WTC11 (cell line): ENCODE results near the gene LRCH4. TPM values are rescaled to one million over a fixed set of nuclear protein-coding genes. Genes with fewer than 3 reads are reported as not detected.

Source experiments
- ATAC-seq: fragments of 200-7000 bp; cut with Tn5 transposase; 2 replicates; pipeline ENCODE4 v1.10.0; 2021; ENCODE audit warnings: mild to moderate bottlenecking, moderate library complexity
- CTCF ChIA-PET: fragments of 300-600 bp; sonication (Branson Sonifier 250); formaldehyde crosslinking; loops from one replicate; lab custom pipeline; 2021; ENCODE audit warnings: antibody characterized with exemption; lab: Charles Lee
- POLR2A ChIA-PET: fragments of 350-600 bp; sonication (Branson Sonifier 250); formaldehyde crosslinking; loops from one replicate; lab custom pipeline; 2021; ENCODE audit warnings: antibody characterized with exemption; lab: Charles Lee
- DNase-seq: peaks from one replicate; pipeline ENCODE4 v3.0.0; 2021; ENCODE audit warnings: low spot score
- H3K27ac Mint-ChIP-seq: 2 replicates; pipeline ENCODE4 v1.8.0; 2021; ENCODE audit warnings: mixed read lengths
- H3K27me3 Mint-ChIP-seq: 2 replicates; pipeline ENCODE4 v1.8.0; 2021; ENCODE audit warnings: low read depth, mild to moderate bottlenecking, moderate library complexity, mixed read lengths
- H3K36me3 Mint-ChIP-seq: 2 replicates; pipeline ENCODE4 v1.8.0; 2021; ENCODE audit warnings: mixed read lengths
- H3K4me1 Mint-ChIP-seq: 2 replicates; pipeline ENCODE4 v1.8.0; 2022; ENCODE audit warnings: mixed read lengths
- H3K4me3 Mint-ChIP-seq: 2 replicates; pipeline ENCODE4 v1.8.0; 2021; ENCODE audit warnings: mild to moderate bottlenecking, moderate library complexity, mixed read lengths
- H3K9me3 Mint-ChIP-seq: 2 replicates; pipeline ENCODE4 v1.8.0; 2021; ENCODE audit warnings: mixed read lengths
- ELF4 ChIP-seq: sonication (generic); formaldehyde crosslinking; IDR thresholded peaks from 2 replicates; pipeline ENCODE4 v1.8.1; 2022; ENCODE audit warnings: low read depth, mild to moderate bottlenecking, moderate library complexity, missing genetic modification reagents
- FOXK1 ChIP-seq: sonication (generic); formaldehyde crosslinking; IDR thresholded peaks from 2 replicates; pipeline ENCODE4 v1.8.0; 2022; ENCODE audit warnings: mild to moderate bottlenecking, moderate library complexity, missing genetic modification reagents
- GABPB1 ChIP-seq: sonication (generic); formaldehyde crosslinking; IDR thresholded peaks from 2 replicates; pipeline ENCODE4 v1.8.1; 2023; ENCODE audit warnings: mild to moderate bottlenecking, missing genetic modification reagents
- NFATC4 ChIP-seq: fragments of 250-450 bp; sonication (Bioruptor Pico); IDR thresholded peaks from 2 replicates; pipeline ENCODE4 v1.9.0; 2021; ENCODE audit warnings: mild to moderate bottlenecking
- NR3C1 ChIP-seq: sonication (generic); formaldehyde crosslinking; conservative IDR thresholded peaks from 2 replicates; pipeline ENCODE4 v1.8.1; 2023; ENCODE audit warnings: low read depth, mild to moderate bottlenecking, missing genetic modification reagents
- PRRX2 ChIP-seq: fragments of 250-450 bp; sonication (Bioruptor Pico); IDR thresholded peaks from 2 replicates; pipeline ENCODE4 v1.8.0; 2021; ENCODE audit warnings: mild to moderate bottlenecking
- SP1 ChIP-seq: sonication (generic); formaldehyde crosslinking; conservative IDR thresholded peaks from 2 replicates; pipeline ENCODE4 v1.8.1; 2022; ENCODE audit warnings: missing genetic modification reagents
- total RNA-seq: library from RNA; stranded (reverse); gene quantifications from 3 replicates; pipeline ENCODE4 v1.2.3, GENCODE V29; 2021
- TF ChIP-seq, protein P1 (sequence below): sonication (generic); formaldehyde crosslinking; IDR thresholded peaks from 2 replicates; pipeline ENCODE4 v1.8.0; 2023; ENCODE audit warnings: missing genetic modification reagents, mild to moderate bottlenecking, borderline replicate concordance
- TF ChIP-seq, protein P2 (sequence below): sonication (generic); formaldehyde crosslinking; IDR thresholded peaks from 2 replicates; pipeline ENCODE4 v1.8.1; 2023; ENCODE audit warnings: mild to moderate bottlenecking, missing genetic modification reagents, moderate library complexity
- TF ChIP-seq, protein P3 (sequence below): fragments of 250-450 bp; sonication (Bioruptor Pico); IDR thresholded peaks from 2 replicates; pipeline ENCODE4 v1.9.0; 2021; ENCODE audit warnings: moderate library complexity, mild to moderate bottlenecking, inconsistent platforms, borderline replicate concordance
- TF ChIP-seq, protein P4 (sequence below): sonication (generic); formaldehyde crosslinking; IDR thresholded peaks from 2 replicates; pipeline ENCODE4 v1.8.1; 2023; ENCODE audit warnings: mild to moderate bottlenecking, moderate library complexity, missing genetic modification reagents
- TF ChIP-seq, protein P5 (sequence below): fragments of 200-600 bp; IDR thresholded peaks from 2 replicates; pipeline ENCODE4 v1.8.0; 2022; ENCODE audit warnings: antibody characterized with exemption
- TF ChIP-seq, protein P6 (sequence below): sonication (generic); formaldehyde crosslinking; IDR thresholded peaks from 2 replicates; pipeline ENCODE4 v1.8.0; 2022; ENCODE audit warnings: mild to moderate bottlenecking, missing genetic modification reagents

Gene LRCH4
- total RNA-seq, 1 experiment from 2014 or later = 56.7 TPM

DNA sequence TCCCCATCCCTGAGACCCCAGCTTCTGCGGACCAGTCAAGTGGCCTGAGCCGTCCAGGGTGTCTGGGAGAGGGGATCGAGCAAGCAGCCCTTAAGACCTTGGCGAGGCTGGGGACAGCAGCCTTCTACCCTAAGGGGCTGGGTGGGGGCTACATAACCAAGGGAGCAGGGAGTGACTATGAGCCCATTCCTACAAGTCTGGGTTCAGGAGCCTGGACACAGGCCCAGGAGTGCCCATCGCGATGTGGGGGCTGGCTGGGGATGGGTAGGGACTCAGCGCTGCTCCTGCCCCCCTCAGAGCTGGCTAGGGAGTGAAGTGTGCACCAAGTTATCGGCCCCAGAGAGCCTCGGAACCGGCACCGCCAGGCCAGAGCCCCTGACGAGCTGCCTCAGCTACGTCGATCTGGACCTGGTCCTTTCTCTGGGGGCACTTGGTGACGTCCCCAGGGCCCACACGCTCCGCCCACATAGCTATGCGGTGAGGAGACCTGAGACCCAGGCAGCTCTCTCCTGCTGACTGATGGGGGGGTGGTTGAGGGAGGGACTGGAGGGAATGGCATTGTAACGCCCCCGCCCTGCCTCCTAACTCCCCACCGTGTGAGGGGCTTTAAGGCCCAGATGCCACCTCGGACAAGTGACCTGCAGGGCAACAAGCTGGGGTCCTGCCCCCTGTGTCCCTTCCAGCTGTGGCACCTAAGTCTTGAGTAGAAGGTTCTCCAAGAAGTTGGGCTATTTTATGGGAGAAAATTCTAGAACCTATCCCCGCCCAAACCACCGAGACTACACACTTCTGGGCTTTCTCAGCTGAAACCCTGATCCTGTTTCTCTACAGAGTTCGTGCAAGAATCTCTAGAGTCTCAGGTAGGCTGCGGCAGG, 14.7 kb downstream of the LRCH4 start:
- Mint-ChIP-seq H3K36me3 (no peaks in the 10 kb centered on the region), H3K4me1 (peaks cover 41% of the 10 kb centered on the region), H3K27me3 (peaks cover 11% of the 10 kb centered on the region)
- CTCF ChIA-PET = interaction anchor here (0.5 to 3.6 kb wide), 21 partner anchors 12 to 304 kb away, joined by 3 to 51 read pairs (median 4); partner anchors contain the start of genes FBXO24, GNB2, LRCH4 and MOSPD3
- TF ChIP-seq, protein P1, sequence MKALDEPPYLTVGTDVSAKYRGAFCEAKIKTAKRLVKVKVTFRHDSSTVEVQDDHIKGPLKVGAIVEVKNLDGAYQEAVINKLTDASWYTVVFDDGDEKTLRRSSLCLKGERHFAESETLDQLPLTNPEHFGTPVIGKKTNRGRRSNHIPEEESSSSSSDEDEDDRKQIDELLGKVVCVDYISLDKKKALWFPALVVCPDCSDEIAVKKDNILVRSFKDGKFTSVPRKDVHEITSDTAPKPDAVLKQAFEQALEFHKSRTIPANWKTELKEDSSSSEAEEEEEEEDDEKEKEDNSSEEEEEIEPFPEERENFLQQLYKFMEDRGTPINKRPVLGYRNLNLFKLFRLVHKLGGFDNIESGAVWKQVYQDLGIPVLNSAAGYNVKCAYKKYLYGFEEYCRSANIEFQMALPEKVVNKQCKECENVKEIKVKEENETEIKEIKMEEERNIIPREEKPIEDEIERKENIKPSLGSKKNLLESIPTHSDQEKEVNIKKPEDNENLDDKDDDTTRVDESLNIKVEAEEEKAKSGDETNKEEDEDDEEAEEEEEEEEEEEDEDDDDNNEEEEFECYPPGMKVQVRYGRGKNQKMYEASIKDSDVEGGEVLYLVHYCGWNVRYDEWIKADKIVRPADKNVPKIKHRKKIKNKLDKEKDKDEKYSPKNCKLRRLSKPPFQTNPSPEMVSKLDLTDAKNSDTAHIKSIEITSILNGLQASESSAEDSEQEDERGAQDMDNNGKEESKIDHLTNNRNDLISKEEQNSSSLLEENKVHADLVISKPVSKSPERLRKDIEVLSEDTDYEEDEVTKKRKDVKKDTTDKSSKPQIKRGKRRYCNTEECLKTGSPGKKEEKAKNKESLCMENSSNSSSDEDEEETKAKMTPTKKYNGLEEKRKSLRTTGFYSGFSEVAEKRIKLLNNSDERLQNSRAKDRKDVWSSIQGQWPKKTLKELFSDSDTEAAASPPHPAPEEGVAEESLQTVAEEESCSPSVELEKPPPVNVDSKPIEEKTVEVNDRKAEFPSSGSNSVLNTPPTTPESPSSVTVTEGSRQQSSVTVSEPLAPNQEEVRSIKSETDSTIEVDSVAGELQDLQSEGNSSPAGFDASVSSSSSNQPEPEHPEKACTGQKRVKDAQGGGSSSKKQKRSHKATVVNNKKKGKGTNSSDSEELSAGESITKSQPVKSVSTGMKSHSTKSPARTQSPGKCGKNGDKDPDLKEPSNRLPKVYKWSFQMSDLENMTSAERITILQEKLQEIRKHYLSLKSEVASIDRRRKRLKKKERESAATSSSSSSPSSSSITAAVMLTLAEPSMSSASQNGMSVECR (CRISPR knock-in tag) = no peak
- peak; percentile 24; the same call in 1 of the 2 replicates for TF ChIP-seq GABPB1 (CRISPR knock-in tag)
- TF ChIP-seq, all 79 proteins: peak for 1
- Mint-ChIP-seq H3K27ac (no peak overlapping the region), H3K4me3 (peak overlapping the region; percentile 61), H3K9me3 (no peaks in the 10 kb centered on the region)
- ATAC-seq (peak; percentile 2), DNase-seq (no peak)
- POLR2A ChIA-PET = interaction anchor here (0.6 to 1.8 kb wide), 8 partner anchors 14 to 142 kb away, joined by 3 to 24 read pairs (median 4); partner anchors contain the start of genes AGFG2, FBXO24, LRCH4 and MEPCE

DNA sequence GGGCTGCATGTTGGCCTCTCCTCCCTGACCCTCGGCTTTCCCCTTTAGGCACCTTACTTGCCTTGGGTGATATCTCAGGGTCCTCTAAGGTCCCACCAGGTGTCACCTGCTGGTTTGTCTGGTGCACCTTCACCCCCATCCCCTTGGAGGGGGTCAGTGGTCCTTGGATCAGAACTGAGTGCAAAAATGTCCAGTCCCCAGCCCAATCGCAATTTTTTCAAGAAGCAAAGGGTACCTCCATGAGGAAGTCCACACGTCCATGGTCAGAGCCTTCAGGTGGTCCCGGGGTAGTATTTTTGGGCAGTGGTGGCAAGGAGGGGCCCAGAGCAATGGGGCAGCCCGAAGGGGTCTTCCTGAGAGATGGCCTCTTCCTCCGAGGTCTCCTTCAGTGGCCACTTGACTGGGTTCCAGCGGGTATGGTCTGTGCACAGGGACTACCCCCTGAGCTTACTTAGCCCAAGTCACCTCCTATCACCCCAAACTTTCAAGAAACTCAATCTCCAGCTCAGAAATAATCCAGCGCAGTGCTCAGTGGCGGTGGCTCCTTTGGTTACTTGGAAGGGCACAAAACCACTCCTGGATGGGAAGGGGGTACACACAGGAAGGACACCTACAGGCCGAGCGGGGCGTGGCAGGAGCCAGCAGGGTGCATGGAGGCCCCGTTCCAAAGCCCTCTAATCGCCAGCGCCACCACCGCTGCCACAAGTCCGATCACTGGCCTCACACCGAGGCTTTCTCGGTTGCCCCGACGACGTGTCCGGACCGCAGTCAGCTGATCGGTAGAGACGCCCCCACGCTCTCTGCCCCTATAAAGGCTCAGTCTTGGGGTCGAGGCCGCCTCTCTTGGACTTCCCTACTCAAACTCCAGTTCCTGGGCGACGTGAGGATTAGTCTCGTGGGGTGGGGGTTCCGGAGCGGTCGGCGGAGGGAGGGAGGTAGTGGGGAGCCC, 16.8 kb downstream of the LRCH4 start:
- DNase-seq (peak; percentile 85), ATAC-seq (peak; percentile 67)
- TF ChIP-seq, protein P2, sequence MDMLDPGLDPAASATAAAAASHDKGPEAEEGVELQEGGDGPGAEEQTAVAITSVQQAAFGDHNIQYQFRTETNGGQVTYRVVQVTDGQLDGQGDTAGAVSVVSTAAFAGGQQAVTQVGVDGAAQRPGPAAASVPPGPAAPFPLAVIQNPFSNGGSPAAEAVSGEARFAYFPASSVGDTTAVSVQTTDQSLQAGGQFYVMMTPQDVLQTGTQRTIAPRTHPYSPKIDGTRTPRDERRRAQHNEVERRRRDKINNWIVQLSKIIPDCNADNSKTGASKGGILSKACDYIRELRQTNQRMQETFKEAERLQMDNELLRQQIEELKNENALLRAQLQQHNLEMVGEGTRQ (CRISPR knock-in tag) = peak; percentile 86
- TF ChIP-seq PRRX2 (CRISPR knock-in tag) (0 out of 2 replicates have a peak, but pooled peaks have one; percentile 31), NFATC4 (CRISPR knock-in tag) (0 out of 2 replicates have a peak, but pooled peaks have one; percentile 3), SP1 (CRISPR knock-in tag) (peak; percentile 70), FOXK1 (0 out of 2 replicates have a peak, but pooled peaks have one; percentile 24), GABPB1 (CRISPR knock-in tag) (0 out of 2 replicates have a peak, but pooled peaks have one; percentile 30), NR3C1 (CRISPR knock-in tag) (no peak), ELF4 (CRISPR knock-in tag) (no peak)
- TF ChIP-seq, protein P3, sequence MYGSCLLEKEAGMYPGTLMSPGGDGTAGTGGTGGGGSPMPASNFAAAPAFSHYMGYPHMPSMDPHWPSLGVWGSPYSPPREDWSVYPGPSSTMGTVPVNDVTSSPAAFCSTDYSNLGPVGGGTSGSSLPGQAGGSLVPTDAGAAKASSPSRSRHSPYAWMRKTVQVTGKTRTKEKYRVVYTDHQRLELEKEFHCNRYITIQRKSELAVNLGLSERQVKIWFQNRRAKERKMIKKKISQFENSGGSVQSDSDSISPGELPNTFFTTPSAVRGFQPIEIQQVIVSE (CRISPR knock-in tag) = no peak
- TF ChIP-seq, protein P4, sequence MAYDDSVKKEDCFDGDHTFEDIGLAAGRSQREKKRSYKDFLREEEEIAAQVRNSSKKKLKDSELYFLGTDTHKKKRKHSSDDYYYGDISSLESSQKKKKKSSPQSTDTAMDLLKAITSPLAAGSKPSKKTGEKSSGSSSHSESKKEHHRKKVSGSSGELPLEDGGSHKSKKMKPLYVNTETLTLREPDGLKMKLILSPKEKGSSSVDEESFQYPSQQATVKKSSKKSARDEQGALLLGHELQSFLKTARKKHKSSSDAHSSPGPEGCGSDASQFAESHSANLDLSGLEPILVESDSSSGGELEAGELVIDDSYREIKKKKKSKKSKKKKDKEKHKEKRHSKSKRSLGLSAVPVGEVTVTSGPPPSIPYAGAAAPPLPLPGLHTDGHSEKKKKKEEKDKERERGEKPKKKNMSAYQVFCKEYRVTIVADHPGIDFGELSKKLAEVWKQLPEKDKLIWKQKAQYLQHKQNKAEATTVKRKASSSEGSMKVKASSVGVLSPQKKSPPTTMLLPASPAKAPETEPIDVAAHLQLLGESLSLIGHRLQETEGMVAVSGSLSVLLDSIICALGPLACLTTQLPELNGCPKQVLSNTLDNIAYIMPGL (CRISPR knock-in tag) = 0 out of 2 replicates have a peak, but pooled peaks have one; percentile 23
- TF ChIP-seq, protein P5, sequence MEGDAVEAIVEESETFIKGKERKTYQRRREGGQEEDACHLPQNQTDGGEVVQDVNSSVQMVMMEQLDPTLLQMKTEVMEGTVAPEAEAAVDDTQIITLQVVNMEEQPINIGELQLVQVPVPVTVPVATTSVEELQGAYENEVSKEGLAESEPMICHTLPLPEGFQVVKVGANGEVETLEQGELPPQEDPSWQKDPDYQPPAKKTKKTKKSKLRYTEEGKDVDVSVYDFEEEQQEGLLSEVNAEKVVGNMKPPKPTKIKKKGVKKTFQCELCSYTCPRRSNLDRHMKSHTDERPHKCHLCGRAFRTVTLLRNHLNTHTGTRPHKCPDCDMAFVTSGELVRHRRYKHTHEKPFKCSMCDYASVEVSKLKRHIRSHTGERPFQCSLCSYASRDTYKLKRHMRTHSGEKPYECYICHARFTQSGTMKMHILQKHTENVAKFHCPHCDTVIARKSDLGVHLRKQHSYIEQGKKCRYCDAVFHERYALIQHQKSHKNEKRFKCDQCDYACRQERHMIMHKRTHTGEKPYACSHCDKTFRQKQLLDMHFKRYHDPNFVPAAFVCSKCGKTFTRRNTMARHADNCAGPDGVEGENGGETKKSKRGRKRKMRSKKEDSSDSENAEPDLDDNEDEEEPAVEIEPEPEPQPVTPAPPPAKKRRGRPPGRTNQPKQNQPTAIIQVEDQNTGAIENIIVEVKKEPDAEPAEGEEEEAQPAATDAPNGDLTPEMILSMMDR = peak; percentile 32; the same call in 1 of the 2 replicates
- TF ChIP-seq, protein P6, sequence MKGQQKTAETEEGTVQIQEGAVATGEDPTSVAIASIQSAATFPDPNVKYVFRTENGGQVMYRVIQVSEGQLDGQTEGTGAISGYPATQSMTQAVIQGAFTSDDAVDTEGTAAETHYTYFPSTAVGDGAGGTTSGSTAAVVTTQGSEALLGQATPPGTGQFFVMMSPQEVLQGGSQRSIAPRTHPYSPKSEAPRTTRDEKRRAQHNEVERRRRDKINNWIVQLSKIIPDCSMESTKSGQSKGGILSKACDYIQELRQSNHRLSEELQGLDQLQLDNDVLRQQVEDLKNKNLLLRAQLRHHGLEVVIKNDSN (CRISPR knock-in tag) = peak; percentile 86; the same call in 1 of the 2 replicates
- CTCF ChIA-PET = interaction anchor here (0.6 to 2.0 kb wide), 10 partner anchors 9 to 283 kb away, joined by 3 to 18 read pairs (median 3); partner anchors contain the start of genes FBXO24, LRCH4, MOSPD3 and SLC12A9
- no peaks in the 10 kb centered on the region for H3K9me3 Mint-ChIP-seq
- peaks cover 46% of the 10 kb centered on the region for H3K4me1 Mint-ChIP-seq
- H3K27me3 Mint-ChIP-seq = peaks cover 11% of the 10 kb centered on the region
- H3K27ac Mint-ChIP-seq = peak overlapping the region; percentile 67; the same call in 1 of the 2 replicates
- no peaks in the 10 kb centered on the region for H3K36me3 Mint-ChIP-seq
- POLR2A ChIA-PET = interaction anchor here (1.0 to 1.3 kb wide), 3 partner anchors 17 to 82 kb away, joined by 3 to 5 read pairs (median 3); partner anchors contain the start of genes FBXO24 and LRCH4
- peak overlapping the region; percentile 61 for H3K4me3 Mint-ChIP-seq
